Left colon (tissue), 2 donors: ENCODE measurements around the gene DUSP12. TPM values are rescaled to one million over a fixed set of nuclear protein-coding genes. Genes with fewer than 3 reads are reported as not detected.

ENCODE experiments used
- ATAC-seq: fragments of 200-7000 bp; cut with Tn5 transposase; one replicate; pipeline ENCODE4 v1.9.1; 2020; ENCODE audit warnings: mild to moderate bottlenecking, moderate library complexity
- DNase-seq, 2 donors: peaks; one replicate each; pipeline ENCODE4 v3.0.0-alpha.2; 2020
- intact Hi-C, 2 donors: fragments of 100-400 bp; cut with DNase I in 1 of 2; cut with micrococcal nuclease in 1 of 2; formaldehyde crosslinking; loops; one replicate each; pipeline versions ENCODE4 v1.11.2 to v1.14.0; 2022; cut with DNase I, micrococcal nuclease
- total RNA-seq, 2 donors: library from RNA; stranded (reverse); fragmentation: NEBNext Ultra II Directional; extraction: Animal tissue kit (Norgen Biotek cat#: 25700); gene quantifications; one replicate each; pipeline ENCODE4 v1.2.1, GENCODE V29; 2021
- donor health status: DM: no; HTN: no; CAD: no.
- donor health status: DM: yes; HTN: yes; CAD: no.

The DUSP12 gene
- total RNA-seq, 2 donors from 2014 or later = 13.3 to 17.4 TPM

DNA sequence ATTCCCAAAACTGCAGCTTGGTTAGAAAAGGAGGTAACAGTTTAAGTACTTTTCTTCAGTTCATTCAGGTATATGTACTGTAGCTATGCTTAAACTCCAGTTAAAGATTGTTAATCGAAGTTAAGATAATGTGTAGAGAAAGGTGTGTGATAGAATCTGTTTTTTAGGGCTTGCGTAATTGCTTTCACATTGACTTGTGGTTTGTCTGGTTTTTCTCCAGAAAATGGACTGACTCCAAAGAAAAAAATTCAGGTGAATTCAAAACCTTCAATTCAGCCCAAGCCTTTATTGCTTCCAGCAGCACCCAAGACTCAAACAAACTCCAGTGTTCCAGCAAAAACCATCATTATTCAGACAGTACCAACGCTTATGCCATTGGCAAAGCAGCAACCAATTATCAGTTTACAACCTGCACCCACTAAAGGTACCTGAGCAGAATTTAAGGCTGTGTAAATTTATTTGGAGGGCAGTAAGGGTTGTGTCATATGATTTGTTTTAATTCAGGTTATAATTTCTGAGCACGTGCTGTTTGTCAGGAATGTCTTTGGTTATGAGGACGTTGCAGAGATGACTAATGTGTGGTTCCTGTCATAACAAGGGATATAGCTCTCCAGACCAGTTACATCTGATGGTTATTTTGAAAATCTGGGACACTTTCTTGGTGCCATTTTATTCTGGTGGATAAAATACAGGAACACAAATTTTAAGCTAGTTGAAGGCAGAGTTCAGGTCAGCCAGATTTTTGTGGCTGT, 42.5 kb downstream of the DUSP12 start:
- ATAC-seq = no peak
- no peak for DNase-seq
- intact Hi-C loops = loop anchor here in 1 of 2 donors (2.0 kb wide), 1 partner anchor 245 kb away; no protein-coding TSS in a partner anchor

DNA sequence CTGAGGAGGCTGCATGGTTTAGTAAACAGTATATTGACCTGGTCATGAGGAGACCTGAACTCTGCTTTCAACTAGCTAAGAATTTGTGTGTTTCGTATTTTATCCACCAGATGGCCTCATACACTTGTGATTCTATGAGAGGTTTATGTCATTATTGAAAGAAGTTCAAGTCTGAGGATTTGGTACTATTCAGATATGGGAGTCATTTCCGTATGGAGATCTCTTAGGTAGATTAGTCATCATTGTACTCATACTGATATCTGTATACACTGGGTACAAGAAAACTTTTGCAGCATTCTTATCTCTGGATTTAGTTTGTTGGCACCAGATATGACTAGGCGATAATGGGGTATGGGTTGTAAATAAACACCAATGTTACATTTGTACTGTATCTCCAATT, 43.2 kb downstream of the DUSP12 start:
- intact Hi-C loops = loop anchor here in 1 of 2 donors (2.0 kb wide), 1 partner anchor 244 kb away; no protein-coding TSS in a partner anchor
- DNase-seq (no peak), ATAC-seq (peak; percentile 67)

- ATAC-seq (no peak), DNase-seq (no peak)
- intact Hi-C loops = no loop called here
Observed at GRCh38 chr1:161799792-161800191, 50.2 kb downstream of the DUSP12 start.

- ATAC-seq (no peak), DNase-seq (peak in 1 of 2 donors; percentile 43)
- intact Hi-C loops = no loop called here
Observed at GRCh38 chr1:161801955-161802354, 52.4 kb downstream of the DUSP12 start.

DNA sequence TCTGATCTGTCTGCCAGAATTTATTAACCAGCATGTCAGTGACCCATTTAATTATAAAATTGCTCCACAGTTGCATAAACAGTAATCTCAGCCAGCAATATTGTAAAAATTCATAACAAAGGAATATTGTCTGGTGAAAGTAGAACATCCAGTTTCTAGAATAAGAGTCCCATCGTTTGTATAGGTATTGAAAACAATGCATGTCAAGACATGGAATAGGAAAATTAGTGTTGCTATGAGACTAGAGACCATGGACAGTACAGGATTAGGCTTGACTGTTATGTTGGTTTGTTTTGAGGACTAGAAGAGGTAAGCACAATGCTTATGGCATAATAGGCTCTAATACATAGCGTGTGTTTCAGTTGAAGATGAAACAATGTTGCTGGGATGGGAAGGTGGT, 53.6 kb downstream of the DUSP12 start:
- ATAC-seq = no peak
- intact Hi-C loops = no loop called here
- DNase-seq = no peak

- intact Hi-C loops = no loop called here
- ATAC-seq (no peak), DNase-seq (no peak)
Observed at GRCh38 chr1:161805399-161806197, 56.0 kb downstream of the DUSP12 start.

Other genes with a start within 250 kb of the DUSP12 start
- 10 to 100 TPM in 1 of 2 donors, 1 to 10 TPM in 1; 5.5 to 17.4 TPM for gene FCGR2A, start 244.3 kb upstream of the DUSP12 start, total RNA-seq
- gene HSPA6, start 225.2 kb upstream of the DUSP12 start, total RNA-seq = 1 to 10 TPM in 1 of 2 donors, under 1 TPM in 1; 0.64 to 1.4 TPM
- gene FCGR3A, start 200.0 kb upstream of the DUSP12 start, total RNA-seq = 10 to 100 TPM in 1 of 2 donors, 1 to 10 TPM in 1; 3.7 to 11.7 TPM
- gene FCGR3B, start 118.6 kb upstream of the DUSP12 start, total RNA-seq = under 1 TPM; 0.50 to 0.58 TPM
- 10 to 100 TPM in 1 of 2 donors, 1 to 10 TPM in 1; 5.1 to 10.0 TPM for gene FCGR2B, start 86.6 kb upstream of the DUSP12 start, total RNA-seq
- gene FCRLA, start 42.6 kb upstream of the DUSP12 start, total RNA-seq = 1 to 10 TPM in 1 of 2 donors, under 1 TPM in 1; 0.34 to 1.6 TPM
- not detected for gene FCRLB, start 28.2 kb upstream of the DUSP12 start, total RNA-seq
- 10 to 100 TPM; 23.8 to 26.1 TPM for gene ATF6, start 16.5 kb downstream of the DUSP12 start, total RNA-seq